HEK293 (cell line): ENCODE data around the gene KRTAP27-1.

Experiments
- CTCF ChIA-PET: fragments of 350-600 bp; formaldehyde crosslinking; extraction: SDS; loops from one replicate; lab custom pipeline; 2021; ENCODE audit warnings: antibody characterized with exemption; lab: Yijun Ruan, JAX
- POLR2A ChIA-PET: fragments of 300-600 bp; formaldehyde crosslinking; extraction: SDS; loops from one replicate; lab custom pipeline; 2020; ENCODE audit warnings: antibody characterized with exemption, inconsistent platforms; lab: Yijun Ruan, JAX
- H3K27ac ChIP-seq: fragments of 200-500 bp; sonication (Bioruptor generic); 2 replicates; pipeline ENCODE4 v1.5.1; 2014; ENCODE audit warnings: low read depth, low read length, control low read depth, inconsistent platforms; ENCODE audit errors: extremely low read depth
- H3K36me3 ChIP-seq, 2 experiments: fragments of 200-500 bp in 1 of 2; sonication (Bioruptor generic) in 1 of 2; 1 replicate in 1 of 2; 2 replicates in 1 of 2; pipeline ENCODE4 v1.5.1; 2014 to 2017; ENCODE audit warnings: inconsistent platforms in 2 of 2, low read length in 2 of 2; ENCODE audit not compliant: control insufficient read depth in 2 of 2, insufficient read depth in 1 of 2
- H3K4me1 ChIP-seq: fragments of 200-500 bp; sonication (Bioruptor generic); 2 replicates; pipeline ENCODE4 v1.5.1; 2014; ENCODE audit warnings: mild to moderate bottlenecking, low read length, inconsistent platforms; ENCODE audit not compliant: control insufficient read depth, insufficient read depth
- H3K4me3 ChIP-seq: 2 replicates; pipeline ENCODE4 v1.5.1; 2011; ENCODE audit warnings: low read depth, mild to moderate bottlenecking, control low read depth, low read length, moderate library complexity
- H3K9me3 ChIP-seq: fragments of 200-500 bp; sonication (Bioruptor generic); 2 replicates; pipeline ENCODE4 v1.5.1; 2014; ENCODE audit warnings: low read depth, low read length, inconsistent platforms; ENCODE audit not compliant: control insufficient read depth, insufficient read depth
- AEBP2 ChIP-seq: fragments of 450-650 bp; formaldehyde crosslinking; IDR thresholded peaks from 2 replicates; pipeline ENCODE4 v1.5.1; 2016; ENCODE audit warnings: missing biosample characterization, missing genetic modification characterization, borderline replicate concordance
- INSM2 ChIP-seq: fragments of 450-650 bp; formaldehyde crosslinking; IDR thresholded peaks from 2 replicates; pipeline ENCODE4 v1.5.1; 2016; ENCODE audit warnings: missing biosample characterization, missing genetic modification characterization
- KLF17 ChIP-seq: fragments of 450-650 bp; formaldehyde crosslinking; IDR thresholded peaks from 2 replicates; pipeline ENCODE4 v1.5.1; 2016; ENCODE audit warnings: missing biosample characterization, missing genetic modification characterization
- KLF8 ChIP-seq: fragments of 450-650 bp; formaldehyde crosslinking; IDR thresholded peaks from 2 replicates; pipeline ENCODE4 v1.5.1; 2016; ENCODE audit warnings: missing biosample characterization, missing genetic modification characterization
- ZBTB6 ChIP-seq: fragments of 450-650 bp; formaldehyde crosslinking; IDR thresholded peaks from 2 replicates; pipeline ENCODE4 v1.5.1; 2017; ENCODE audit warnings: missing biosample characterization, missing genetic modification characterization
- ZFP37 ChIP-seq: fragments of 450-650 bp; formaldehyde crosslinking; IDR thresholded peaks from 2 replicates; pipeline ENCODE4 v1.5.1; 2016; ENCODE audit warnings: missing biosample characterization, missing genetic modification characterization
- ZNF184 ChIP-seq: fragments of 450-650 bp; IDR thresholded peaks from 2 replicates; pipeline ENCODE4 v1.5.1; 2018; ENCODE audit warnings: missing biosample characterization, mild to moderate bottlenecking, missing genetic modification characterization
- ZNF202 ChIP-seq: fragments of 450-650 bp; formaldehyde crosslinking; IDR thresholded peaks from 2 replicates; pipeline ENCODE4 v1.5.1; 2016; ENCODE audit warnings: missing biosample characterization, missing genetic modification characterization, borderline replicate concordance
- ZNF214 ChIP-seq: fragments of 450-650 bp; formaldehyde crosslinking; IDR thresholded peaks from 2 replicates; pipeline ENCODE4 v1.5.1; 2017; ENCODE audit warnings: missing biosample characterization, mild to moderate bottlenecking, missing genetic modification characterization, borderline replicate concordance
- ZNF280D ChIP-seq: fragments of 450-650 bp; formaldehyde crosslinking; IDR thresholded peaks from 2 replicates; pipeline ENCODE4 v1.5.1; 2016; ENCODE audit warnings: missing biosample characterization, missing genetic modification characterization
- ZNF292 ChIP-seq: fragments of 450-650 bp; formaldehyde crosslinking; IDR thresholded peaks from 2 replicates; pipeline ENCODE4 v1.5.1; 2016; ENCODE audit warnings: low read depth, missing biosample characterization, missing genetic modification characterization, borderline replicate concordance
- ZNF350 ChIP-seq: fragments of 450-650 bp; formaldehyde crosslinking; IDR thresholded peaks from 2 replicates; pipeline ENCODE4 v1.5.0; 2017; ENCODE audit warnings: missing biosample characterization, mild to moderate bottlenecking, missing genetic modification characterization
- ZNF394 ChIP-seq: fragments of 450-650 bp; formaldehyde crosslinking; IDR thresholded peaks from 2 replicates; pipeline ENCODE4 v1.5.1; 2016; ENCODE audit warnings: missing biosample characterization, missing genetic modification characterization, mild to moderate bottlenecking, moderate library complexity, borderline replicate concordance
- ZNF549 ChIP-seq: fragments of 450-650 bp; IDR thresholded peaks from 2 replicates; pipeline ENCODE4 v1.5.1; 2018; ENCODE audit warnings: missing biosample characterization, missing genetic modification characterization, mild to moderate bottlenecking, inconsistent platforms, moderate library complexity
- ZNF585B ChIP-seq: fragments of 450-650 bp; formaldehyde crosslinking; IDR thresholded peaks from 2 replicates; pipeline ENCODE4 v1.5.1; 2016; ENCODE audit warnings: missing biosample characterization, missing genetic modification characterization
- ZNF654 ChIP-seq: fragments of 450-650 bp; formaldehyde crosslinking; IDR thresholded peaks from 2 replicates; pipeline ENCODE4 v1.5.1; 2016; ENCODE audit warnings: low read depth, missing biosample characterization, missing genetic modification characterization
- ZNF660 ChIP-seq: fragments of 450-650 bp; IDR thresholded peaks from 2 replicates; pipeline ENCODE4 v1.5.1; 2018; ENCODE audit warnings: missing biosample characterization, mild to moderate bottlenecking, missing genetic modification characterization
- ZNF707 ChIP-seq: fragments of 450-650 bp; formaldehyde crosslinking; IDR thresholded peaks from 2 replicates; pipeline ENCODE4 v1.5.1; 2016; ENCODE audit warnings: missing biosample characterization, missing genetic modification characterization

KRTAP27-1 gene

GRCh38 chr21:30345014-30345413 lies 7.5 kb upstream of the KRTAP27-1 start:
- no peak for TF ChIP-seq ZNF280D (tag by site-specific recombination)
- TF ChIP-seq ZNF214 (tag by site-specific recombination) = no peak
- H3K4me1 ChIP-seq = 0 out of 2 replicates have a peak, but pooled peaks cover 2% of the 10 kb centered on the region
- POLR2A ChIA-PET = no interaction called here
- no peaks in the 10 kb centered on the region for H3K36me3 ChIP-seq
- H3K4me3 ChIP-seq = no peak overlapping the region
- H3K9me3 ChIP-seq = no peaks in the 10 kb centered on the region
- CTCF ChIA-PET = interaction anchor here (0.6 to 1.9 kb wide), 11 partner anchors 9 to 150 kb away, joined by 3 to 8 read pairs (median 3); no protein-coding TSS in a partner anchor
- no peak overlapping the region for H3K27ac ChIP-seq

GRCh38 chr21:30340714-30341573 lies 3.5 kb upstream of the KRTAP27-1 start:
- Histone ChIP-seq H3K4me3 (no peak overlapping the region), H3K4me1 (no peaks in the 10 kb centered on the region), H3K36me3 (no peaks in the 10 kb centered on the region), H3K9me3 (no peaks in the 10 kb centered on the region), H3K27ac (no peak overlapping the region)
- CTCF ChIA-PET = interaction anchor here (0.6 to 2.8 kb wide), 20 partner anchors 7 to 747 kb away, joined by 3 to 18 read pairs (median 4); no protein-coding TSS in a partner anchor
- POLR2A ChIA-PET = no interaction called here
- TF ChIP-seq ZFP37 (tag by site-specific recombination) = no peak
- TF ChIP-seq ZNF394 (tag by site-specific recombination) = 0 out of 2 replicates have a peak, but pooled peaks have one; percentile 11
- no peak for TF ChIP-seq ZNF350
- peak; percentile 40 for TF ChIP-seq ZNF654
- no peak for TF ChIP-seq KLF8 (tag by site-specific recombination)

GRCh38 chr21:30338717-30339116 lies 1.2 kb upstream of the KRTAP27-1 start:
- Histone ChIP-seq H3K9me3 (no peaks in the 10 kb centered on the region), H3K4me3 (no peak overlapping the region), H3K36me3 (no peaks in the 10 kb centered on the region)
- ChIA-PET CTCF (interaction anchor here (2.4 kb wide), 1 partner anchor 70 kb away, joined by 7 read pairs; no protein-coding TSS in a partner anchor), POLR2A (no interaction called here)
- no peak for TF ChIP-seq ZNF549 (tag by site-specific recombination)
- no peak for TF ChIP-seq ZNF585B
- TF ChIP-seq ZNF660 = no peak
- no peak for TF ChIP-seq ZNF184
- TF ChIP-seq, all 188 proteins: peak for 0
- Histone ChIP-seq H3K4me1 (no peaks in the 10 kb centered on the region), H3K27ac (no peak overlapping the region)

GRCh38 chr21:30337772-30338171 lies 278 bp upstream of the KRTAP27-1 start:
- H3K36me3 ChIP-seq = no peaks in the 10 kb centered on the region
- H3K4me1 ChIP-seq = no peaks in the 10 kb centered on the region
- no peaks in the 10 kb centered on the region for H3K9me3 ChIP-seq
- POLR2A ChIA-PET = no interaction called here
- CTCF ChIA-PET = interaction anchor here (0.7 to 2.4 kb wide), 4 partner anchors 71 to 748 kb away, joined by 3 to 8 read pairs (median 6); no protein-coding TSS in a partner anchor
- no peak overlapping the region for H3K27ac ChIP-seq
- no peak overlapping the region for H3K4me3 ChIP-seq
- TF ChIP-seq KLF17 (tag by site-specific recombination) (no peak), INSM2 (tag by site-specific recombination) (no peak), ZBTB6 (tag by site-specific recombination) (no peak), ZNF202 (no peak), ZNF184 (no peak), ZNF292 (no peak), AEBP2 (tag by site-specific recombination) (no peak), ZNF707 (tag by site-specific recombination) (no peak)
